Measurements from ENCODE around the gene PPP2R2C.

PPP2R2C gene

GRCh38 chr4:6493658-6494304, 21.4 kb upstream of the PPP2R2C start:
- DNase-seq: no peak

DNA sequence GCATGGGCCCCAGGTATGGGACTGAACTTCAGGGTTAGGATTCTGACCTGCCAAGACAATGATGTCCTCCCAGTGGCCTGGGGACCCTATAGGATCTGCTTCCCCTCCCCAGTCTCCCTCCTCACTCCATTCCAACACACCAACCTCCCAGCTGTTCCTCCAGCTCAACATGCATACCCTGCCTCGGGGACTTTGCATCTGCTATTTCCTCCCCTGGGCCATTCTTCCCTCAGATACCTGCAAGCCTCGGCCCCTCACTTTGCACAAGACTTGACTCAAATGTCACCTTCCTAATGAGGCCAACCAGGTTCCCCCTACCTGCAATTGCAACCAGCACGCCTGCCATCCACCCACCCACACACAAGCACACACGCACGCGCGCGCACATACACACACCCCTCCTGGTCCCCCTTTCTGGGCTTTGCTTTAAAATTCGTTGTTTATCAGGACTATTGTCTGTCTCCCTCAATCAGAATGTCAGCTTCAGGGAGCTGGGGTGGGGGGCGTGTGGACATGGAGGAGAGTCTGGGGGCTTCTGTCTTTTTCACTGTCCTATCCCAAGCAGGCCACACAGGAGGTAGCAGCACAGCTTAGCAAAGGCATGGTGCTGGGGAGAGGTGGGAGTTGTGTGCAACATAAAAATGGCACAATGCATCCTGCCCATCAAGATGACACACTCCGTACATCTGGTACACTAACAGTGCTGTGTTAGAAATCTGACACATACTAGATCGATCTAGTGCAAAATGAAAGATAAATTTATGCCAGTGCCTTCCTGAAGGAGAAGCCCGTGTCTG, 20.6 kb upstream of the PPP2R2C start:
- DNase-seq: no peak

- no peak for DNase-seq
These were observed 19.7 kb upstream of the PPP2R2C start for GRCh38 chr4:6492027-6492590.

DNA sequence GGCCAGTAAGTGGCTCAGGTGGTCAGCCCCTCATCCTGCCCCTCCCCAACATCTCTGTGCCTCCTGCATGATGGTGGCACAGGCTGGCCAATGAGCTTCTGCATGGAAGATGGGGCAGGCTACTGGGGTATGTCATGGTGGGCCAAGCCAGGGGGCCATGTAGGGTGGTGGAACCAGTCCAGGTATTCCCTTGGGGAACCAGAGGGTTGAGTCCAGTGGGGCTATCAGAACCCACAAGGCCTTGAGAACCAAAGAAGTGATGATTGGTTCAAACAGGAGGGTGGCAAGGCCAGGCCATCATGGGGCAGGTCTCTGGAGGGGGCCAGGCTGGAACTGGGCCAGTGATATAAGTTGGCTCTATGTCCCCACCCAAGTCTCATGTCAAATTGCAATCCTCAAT, 18.8 kb upstream of the PPP2R2C start:
- no peak for DNase-seq

DNA sequence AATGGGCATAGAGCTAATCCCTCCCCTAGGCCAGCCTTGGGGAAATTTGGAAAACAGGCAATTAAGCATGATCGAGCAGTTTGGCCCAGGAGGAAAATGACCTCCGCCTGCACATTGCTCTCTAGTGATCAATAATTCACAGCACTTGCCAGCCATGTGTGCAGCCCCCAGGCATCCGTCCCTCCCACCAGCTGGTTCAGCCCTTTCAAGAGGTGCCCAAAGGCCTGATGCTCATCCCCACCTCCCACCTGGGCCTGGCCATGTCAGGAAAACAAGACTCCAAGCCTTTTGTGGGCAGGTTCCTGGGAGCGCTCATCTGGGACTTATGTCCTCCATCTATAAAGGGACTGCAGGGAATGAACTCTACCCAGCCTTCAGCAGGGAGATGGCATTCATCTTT, 17.5 kb upstream of the PPP2R2C start:
- DNase-seq: no peak

DNA sequence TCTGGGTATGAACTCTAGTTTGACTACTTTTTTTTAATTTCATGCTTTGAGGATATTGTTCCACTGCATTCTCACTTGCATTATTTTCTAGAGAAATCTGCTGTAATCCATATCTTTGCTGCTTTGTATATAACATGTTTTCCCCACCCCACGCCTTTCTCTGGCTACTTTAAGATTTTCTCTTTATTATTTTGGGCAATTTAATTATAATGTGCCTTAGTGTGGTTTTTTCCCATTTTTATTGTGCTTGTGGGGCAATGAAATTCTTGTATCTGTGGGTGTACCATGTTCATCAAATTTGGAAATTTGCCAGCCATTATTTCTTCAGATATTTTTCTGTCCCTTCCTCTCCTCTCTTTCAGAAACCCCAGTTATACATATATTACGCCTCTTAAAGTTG, 15.1 kb upstream of the PPP2R2C start:
- no peak for DNase-seq

DNA sequence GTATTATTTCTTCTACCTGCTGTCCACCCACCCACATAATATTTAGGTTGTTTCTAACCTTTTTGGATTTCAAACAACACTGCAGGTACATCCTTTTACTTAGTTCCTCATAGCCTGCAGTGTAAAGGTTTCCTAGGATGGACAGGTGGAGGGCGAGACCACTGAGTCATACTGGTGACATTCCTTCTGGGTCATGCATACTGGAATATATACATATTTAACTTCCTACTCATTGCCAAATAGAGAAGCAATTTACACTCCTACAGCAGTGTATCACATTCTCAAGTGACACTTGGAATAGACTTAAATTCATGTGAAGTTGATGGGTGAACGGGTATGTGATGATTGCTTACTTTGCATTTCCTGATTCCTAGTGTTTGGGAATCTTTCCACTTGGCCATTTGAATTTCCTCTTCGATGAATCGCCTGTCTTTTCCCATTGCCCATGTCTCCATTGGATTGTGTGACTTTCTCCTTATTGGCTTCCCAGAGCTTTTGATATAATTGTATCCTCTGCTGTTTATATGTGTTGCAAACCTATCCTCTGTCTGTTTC, 8.2 kb upstream of the PPP2R2C start:
- DNase-seq: no peak

GRCh38 chr4:6478546-6479220, 6.3 kb upstream of the PPP2R2C start:
- DNase-seq: no peak

GRCh38 chr4:6476893-6477292, 4.5 kb upstream of the PPP2R2C start:
- no peak for DNase-seq

DNA sequence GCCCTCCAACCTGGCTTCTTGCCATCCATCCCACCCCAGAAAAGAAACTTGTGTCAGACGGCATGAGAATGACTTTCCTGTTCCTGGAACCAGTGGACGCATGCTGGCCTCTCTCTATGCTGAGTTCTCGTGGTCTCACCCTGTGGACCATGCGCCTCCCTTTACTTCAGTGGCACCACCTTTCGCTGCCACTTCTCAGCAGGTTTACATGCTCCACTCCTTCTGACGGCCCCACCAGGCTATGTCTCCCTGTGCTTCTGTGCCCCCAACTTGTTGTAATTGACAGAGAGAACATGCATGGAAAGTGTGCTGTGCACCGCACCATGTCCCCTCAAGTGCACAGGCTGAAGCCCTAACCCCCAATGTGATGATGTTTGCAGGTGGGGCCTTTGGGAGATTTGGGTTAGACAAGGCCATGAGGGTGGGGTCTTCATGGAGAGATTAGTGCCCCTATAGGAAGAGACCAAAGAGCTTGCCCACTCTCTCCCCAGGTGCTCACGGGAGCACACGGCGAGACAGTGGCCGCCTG, 3.1 kb upstream of the PPP2R2C start:
- DNase-seq: no peak

- no peak for DNase-seq
These were observed 2.5 kb upstream of the PPP2R2C start for GRCh38 chr4:6474705-6475457.

GRCh38 chr4:6474053-6474568, 1.7 kb upstream of the PPP2R2C start:
- DNase-seq: no peak

- DNase-seq: no peak
These were observed 1.0 kb upstream of the PPP2R2C start for GRCh38 chr4:6473264-6474052.

DNA sequence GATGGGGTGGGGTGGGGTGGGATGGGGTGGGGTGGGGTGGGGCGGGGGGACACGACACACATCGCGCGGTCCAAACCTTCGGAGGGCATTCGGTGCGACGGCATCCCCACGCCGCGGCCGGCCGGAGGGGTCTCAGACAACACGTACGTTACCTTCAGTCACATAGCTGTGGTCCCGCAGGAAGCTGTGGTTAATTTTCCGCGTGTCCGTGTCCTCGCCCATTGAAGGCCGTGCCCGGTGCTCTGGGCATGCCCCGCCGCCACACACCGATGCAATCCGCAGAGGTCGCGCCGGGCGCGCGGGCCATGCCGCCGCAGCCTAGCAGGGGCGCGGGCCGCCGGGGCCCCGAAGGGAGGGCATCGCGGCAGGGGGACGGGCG, 417 bp downstream of the PPP2R2C start:
- DNase-seq: no peak

- no peak for DNase-seq
These were observed 957 bp downstream of the PPP2R2C start for GRCh38 chr4:6471307-6472007.

DNA sequence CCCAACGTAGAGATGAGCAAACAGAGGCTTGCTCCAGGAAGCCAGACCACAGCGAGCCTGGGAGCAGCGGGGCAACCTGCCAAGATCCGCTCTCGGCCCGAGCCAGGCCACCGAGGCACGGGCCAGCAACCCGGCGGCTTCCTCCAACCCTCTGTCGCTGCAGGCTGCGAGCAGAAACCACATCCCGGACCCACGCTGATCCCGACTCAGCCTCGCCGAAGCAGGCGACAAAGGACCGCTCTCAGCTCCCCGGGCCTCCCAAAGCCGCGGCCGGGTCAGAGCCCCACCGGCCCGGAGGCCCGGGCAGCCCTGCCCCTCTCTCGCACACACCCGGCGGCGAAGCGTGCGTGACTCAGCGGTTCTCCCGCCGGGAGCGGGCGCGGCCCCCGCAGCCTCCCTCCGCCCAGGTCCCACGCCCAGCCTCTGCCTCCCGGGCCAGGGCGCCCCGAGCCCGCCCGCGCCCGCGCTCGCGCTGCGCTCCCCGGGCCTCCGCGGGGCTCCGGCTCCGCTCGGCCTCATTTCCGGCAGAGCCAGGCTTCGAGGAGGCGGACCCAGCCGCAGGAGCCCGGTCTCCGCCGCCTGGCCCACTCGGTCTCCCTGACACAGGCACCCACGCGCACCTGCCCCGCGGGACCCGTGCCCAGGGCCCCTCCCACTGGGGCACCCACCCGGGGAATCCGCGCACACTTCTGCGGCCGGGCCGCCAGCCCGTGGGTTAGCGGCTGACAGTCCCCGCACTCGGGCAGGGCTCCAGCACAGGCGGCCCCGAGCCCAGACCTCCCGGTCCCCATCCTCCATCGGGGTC, 1.7 kb downstream of the PPP2R2C start:
- DNase-seq: no peak

DNA sequence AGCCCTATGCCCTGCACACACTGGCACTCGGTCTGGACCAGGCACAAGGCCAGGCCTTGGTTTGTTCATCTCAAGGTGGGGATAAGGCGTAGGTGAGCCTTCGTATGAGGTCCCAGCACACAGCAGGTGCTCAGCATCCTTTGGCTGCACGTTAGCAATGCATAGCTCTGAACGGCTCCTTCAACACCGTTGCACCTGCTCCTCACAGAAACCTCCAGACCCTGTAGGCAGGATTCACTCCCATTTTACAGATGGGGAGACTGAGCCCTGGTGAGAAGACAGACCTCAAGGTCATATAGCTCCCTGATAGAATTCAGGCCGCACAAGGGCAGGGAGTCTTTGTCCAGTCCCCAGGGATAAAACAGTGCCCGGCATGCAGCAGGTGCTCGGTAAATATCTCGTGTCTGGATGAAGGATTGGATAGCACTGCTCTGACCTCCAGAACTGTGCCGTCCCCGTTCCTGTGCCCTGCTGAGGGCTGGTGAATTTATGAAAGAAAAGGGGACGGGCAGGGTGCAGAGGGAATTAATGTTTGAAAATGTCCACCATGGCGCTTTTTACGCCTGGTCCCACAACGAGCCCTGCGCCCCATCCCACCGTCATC, 2.4 kb downstream of the PPP2R2C start:
- no peak for DNase-seq

- no peak for DNase-seq
These were observed 3.3 kb downstream of the PPP2R2C start for GRCh38 chr4:6469144-6469543.

- no peak for DNase-seq
These were observed 4.0 kb downstream of the PPP2R2C start for GRCh38 chr4:6468376-6468775.

All from KG1 (cell line).